Stimulated activated CD8-positive, alpha-beta memory T cell treated with anti-CD3 and anti-CD28 coated beads, Interleukin-4, amount 100 ng/mL, for 24 hours (primary cell): ENCODE measurements around the gene ZNF678.
"Not testable (repeated sequence)": the region's sequence is repeated elsewhere in the genome, so short reads cannot be mapped to it uniquely, and the experiment has no call there.

ENCODE experiments used
- DNase-seq: peaks from one replicate; pipeline ENCODE4 v3.0.0-alpha.2; 2020; ENCODE audit warnings: low read depth

Gene ZNF678

DNA sequence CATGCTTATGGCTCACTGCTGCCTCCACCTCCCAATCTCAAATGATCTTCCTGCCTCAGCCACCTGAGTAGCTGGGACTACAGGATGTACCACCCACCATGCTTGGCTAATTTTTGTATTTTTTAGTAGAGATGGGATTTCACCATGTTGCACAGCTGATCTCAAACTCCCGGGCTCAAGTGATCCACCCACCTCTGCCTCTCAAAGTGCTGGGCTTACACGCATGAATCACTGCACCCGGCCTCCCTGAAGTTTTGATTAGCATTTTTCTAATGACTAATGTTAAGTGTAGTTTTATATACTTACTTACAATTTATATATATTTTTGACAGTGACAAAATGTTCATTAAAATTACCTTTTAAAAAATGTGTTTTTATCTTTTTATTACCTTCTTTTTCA, 41.1 kb downstream of the ZNF678 start:
- DNase-seq = no peak

GRCh38 chr1:227606271-227606670, 42.9 kb downstream of the ZNF678 start:
- DNase-seq = not testable (repeated sequence)

- DNase-seq = no peak
These were observed 44.1 kb downstream of the ZNF678 start for GRCh38 chr1:227607336-227607898.

DNA sequence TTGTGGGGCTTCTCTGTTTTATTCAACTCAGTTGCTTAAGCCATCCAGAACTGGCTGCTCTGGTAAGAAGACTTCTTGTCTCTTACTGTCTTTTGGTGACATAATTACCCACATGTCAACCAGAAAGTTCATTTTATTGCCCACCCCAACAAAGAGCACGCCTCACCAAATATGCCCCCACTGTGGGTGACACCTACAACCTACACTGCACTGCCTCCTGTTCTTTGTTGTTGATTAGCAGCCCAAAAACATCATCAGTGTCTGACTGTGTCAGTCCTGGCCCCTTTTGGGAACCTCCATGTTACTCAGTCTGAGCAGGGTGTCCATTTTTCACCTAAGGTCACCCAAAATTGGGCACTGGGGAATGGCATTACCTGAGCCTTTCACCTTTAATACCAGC, 49.3 kb downstream of the ZNF678 start:
- DNase-seq = no peak

DNA sequence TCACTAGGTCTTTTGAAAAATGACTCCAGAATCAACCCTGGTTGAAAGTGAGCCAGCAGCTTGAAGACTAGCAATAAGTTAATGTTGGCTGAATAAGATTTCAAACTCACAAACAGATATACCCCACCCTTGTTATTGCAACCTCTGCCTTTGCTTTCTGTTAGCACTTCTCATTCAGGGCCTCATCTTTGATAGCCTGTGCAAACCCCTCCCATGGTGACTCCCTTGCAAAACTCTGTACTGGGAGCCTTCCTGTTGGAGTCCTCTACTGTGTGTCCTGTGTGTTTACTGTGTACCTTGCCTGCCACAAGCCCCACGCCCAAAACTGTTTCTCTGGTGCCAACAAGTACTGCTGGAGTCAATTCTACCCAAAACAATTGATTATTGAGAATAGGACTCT, 50.2 kb downstream of the ZNF678 start:
- DNase-seq = no peak

DNA sequence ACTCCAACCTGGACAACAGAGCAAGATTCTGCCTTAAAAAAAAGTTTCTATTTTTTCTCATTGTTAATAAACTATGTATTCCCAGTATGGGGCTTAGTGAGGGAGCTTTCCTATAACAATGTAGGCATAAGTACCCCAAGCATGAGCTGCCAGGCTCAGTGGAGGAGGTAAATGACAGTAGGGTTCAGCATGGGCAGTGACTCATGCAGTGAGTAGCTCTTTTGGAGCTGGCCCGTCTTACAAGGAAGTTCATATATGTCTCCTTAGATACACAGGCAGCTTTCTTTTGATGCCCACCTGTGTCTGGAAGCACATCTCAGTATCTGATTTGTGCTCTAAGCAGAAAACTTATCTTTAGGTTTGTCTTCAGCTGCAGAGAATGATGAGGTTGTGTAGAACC, 57.9 kb downstream of the ZNF678 start:
- no peak for DNase-seq

DNA sequence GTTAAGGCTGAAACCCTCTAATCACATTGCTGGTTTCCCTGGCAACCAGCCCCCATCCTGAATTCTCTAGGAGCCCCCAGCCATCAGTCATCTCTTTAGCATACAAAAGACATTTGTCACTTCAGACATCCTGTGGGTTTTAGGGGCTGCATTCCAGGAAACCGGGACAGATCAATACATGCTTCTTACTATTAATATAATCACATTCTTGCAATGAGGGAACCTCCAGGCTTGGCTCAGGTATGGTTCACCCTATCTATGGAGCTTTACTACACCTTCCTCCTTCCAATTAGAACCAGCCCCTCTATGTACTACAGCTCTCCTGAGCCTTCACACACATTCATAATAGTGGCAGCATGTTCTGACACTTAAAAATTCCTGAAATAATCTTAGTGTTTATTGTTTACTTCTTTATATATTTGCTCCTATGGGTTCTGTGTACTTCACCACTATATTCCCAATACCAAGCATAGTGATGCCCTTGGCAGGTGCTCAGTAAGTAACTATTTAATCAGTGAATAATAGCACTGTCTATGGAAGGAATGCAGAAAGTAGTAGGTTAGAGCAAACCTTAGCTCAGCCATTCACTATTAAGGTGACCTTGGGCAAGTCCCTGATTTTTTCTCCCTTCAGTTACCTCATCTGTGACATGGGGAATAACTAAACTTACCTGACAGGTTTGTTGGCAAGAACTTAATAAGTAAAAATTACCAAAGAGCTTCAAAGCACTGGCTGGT, 59.6 kb downstream of the ZNF678 start:
- DNase-seq = no peak

GRCh38 chr1:227632325-227632724, 69.0 kb downstream of the ZNF678 start:
- no peak for DNase-seq

- no peak for DNase-seq
These were observed 72.2 kb downstream of the ZNF678 start for GRCh38 chr1:227635596-227635995.

GRCh38 chr1:227654431-227654830, 91.1 kb downstream of the ZNF678 start:
- no peak for DNase-seq

DNA sequence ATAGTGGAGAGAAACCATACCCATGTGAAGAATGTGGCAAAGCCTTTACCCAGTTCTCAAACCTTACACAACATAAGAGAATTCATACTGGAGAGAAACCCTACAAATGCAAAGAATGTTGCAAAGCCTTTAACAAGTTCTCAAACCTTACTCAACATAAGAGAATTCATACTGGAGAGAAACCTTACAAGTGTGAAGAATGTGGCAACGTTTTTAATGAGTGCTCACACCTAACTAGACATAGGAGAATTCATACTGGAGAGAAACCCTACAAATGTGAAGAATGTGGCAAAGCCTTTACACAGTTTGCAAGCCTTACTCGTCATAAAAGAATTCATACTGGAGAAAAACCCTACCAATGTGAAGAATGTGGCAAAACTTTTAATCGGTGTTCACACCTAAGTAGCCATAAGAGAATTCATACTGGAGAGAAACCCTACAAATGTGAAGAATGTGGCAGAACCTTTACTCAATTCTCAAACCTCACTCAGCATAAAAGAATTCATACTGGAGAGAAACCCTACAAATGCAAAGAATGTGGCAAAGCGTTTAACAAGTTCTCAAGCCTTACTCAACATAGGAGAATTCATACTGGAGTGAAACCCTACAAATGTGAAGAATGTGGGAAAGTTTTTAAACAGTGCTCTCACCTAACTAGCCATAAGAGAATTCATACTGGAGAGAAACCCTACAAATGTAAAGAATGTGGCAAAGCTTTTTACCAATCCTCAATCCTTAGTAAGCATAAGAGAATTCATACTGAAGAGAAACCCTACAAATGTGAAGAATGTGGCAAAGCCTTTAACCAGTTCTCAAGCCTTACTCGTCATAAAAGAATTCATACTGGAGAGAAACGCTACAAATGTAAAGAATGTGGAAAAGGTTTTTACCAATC, 91.7 kb downstream of the ZNF678 start:
- DNase-seq = no peak

- DNase-seq = no peak
These were observed 98.1 kb downstream of the ZNF678 start for GRCh38 chr1:227661495-227661894.

- no peak for DNase-seq
These were observed 99.6 kb downstream of the ZNF678 start for GRCh38 chr1:227662933-227663332.

GRCh38 chr1:227666286-227666685, 102.9 kb downstream of the ZNF678 start:
- no peak for DNase-seq

DNA sequence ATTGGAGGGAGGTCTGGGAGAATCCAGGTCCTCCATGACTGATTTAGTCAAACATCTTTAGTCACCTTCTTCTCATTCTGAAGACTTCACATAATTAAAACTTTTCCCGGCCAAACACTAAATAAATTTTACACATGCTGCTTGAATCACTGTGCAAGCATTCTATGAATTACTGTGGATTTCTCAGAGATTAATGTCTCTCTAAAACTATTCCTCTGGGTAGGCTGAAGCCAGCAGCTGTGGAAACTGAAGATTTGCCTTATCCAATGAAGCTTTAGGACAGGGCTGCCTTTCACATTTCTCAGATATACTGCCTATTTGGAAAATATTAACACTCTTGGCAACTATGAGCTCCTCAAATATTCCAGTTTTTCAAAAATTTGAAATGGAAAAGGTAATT, 110.1 kb downstream of the ZNF678 start:
- no peak for DNase-seq

- no peak for DNase-seq
These were observed 122.5 kb downstream of the ZNF678 start for GRCh38 chr1:227685807-227686206.

- DNase-seq = no peak
These were observed 134.0 kb downstream of the ZNF678 start for GRCh38 chr1:227697321-227697864.

DNA sequence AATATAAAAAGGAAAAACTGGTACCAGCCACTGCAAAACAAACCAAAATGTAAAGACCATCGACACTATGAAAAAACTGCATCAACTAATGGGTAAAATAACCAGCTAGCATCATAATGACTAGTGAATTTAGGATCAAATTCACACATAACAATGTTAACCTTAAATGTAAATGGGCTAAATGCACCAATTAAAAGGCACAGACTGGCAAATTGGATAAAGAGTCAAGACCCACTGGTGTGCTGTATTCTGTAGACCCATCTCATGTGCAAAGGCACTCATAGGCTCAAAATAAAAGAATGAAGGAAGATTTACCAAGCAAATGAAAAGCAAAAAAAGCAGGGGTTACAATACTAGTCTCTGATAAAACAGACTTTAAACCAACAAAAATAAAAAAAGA, 138.3 kb downstream of the ZNF678 start:
- DNase-seq = not testable (repeated sequence)

DNA sequence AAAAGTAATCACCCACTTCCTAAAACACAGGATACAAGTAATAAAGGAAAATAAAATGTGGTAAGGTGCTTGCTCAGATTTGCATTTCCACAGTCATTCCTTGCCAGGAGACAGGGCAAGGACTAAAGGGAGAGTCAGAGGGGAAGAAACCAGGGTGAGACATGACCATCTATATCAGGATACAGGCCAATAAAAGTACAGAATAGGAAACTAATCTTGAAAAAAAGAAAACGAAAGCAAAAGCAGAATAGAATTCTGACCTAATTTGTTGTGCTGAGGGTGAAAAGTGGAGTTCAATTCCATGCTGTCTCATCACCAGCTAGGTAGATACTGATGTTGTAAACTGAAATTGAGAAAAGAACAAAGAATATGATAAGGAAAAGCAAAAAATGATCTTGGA, 144.5 kb downstream of the ZNF678 start:
- no peak for DNase-seq

DNA sequence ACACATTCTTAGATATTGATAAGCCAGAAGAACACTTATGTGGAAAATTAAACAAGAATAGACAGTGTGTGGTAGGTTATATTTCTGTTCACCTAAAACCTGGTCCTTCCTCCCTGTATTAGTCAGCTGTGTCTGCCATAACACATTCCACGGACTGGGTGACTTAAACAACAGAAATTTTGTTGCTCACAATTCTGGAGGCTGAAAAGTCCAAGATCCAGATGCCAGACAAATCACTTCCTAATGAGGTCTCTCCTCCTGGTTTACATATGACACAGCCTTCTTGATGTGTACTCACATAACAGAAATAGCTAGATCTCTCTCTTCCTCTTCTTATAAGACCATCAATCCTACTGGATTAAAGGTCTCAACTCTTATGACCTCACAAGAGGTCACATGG, 146.1 kb downstream of the ZNF678 start:
- no peak for DNase-seq

- DNase-seq = not testable (repeated sequence)
These were observed 147.1 kb downstream of the ZNF678 start for GRCh38 chr1:227710474-227710873.

GRCh38 chr1:227712648-227713047, 149.3 kb downstream of the ZNF678 start:
- DNase-seq = no peak

- DNase-seq = no peak
These were observed 155.6 kb downstream of the ZNF678 start for GRCh38 chr1:227718932-227719331.
